GM10266 (cell line): Measurements from ENCODE around the gene CALR.

Experiments used
- DNase-seq: peaks from one replicate; pipeline ENCODE4 v3.0.0; 2012; ENCODE audit errors: extremely low spot score
- TF ChIP-seq, protein P1 (sequence below): IDR thresholded peaks from 2 replicates; pipeline ENCODE4 v1.5.1; 2012; ENCODE audit warnings: mild to moderate bottlenecking, low read depth; ENCODE audit not compliant: control insufficient read depth, insufficient read depth; ENCODE audit errors: missing control alignments

The CALR gene

DNA sequence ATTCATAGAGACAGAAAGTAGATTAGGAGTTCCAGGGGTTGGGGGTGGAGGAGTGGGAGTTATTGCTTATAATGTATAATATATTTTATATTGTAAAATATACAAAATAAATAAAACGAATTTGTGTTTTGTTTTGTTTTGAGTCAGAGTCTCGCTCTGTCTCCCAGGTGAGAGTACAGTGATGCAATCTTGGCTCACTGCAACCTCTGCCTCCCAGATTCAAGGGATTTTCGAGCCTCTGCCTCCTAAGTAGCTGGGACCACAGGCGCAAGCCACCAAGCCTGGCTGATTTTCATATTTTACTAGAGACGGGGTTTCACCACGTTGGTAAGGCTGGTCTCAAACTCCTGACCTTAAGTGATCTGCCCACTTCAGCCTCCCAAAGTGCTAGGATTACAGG, 21.1 kb downstream of the CALR start:
- TF ChIP-seq, protein P1, sequence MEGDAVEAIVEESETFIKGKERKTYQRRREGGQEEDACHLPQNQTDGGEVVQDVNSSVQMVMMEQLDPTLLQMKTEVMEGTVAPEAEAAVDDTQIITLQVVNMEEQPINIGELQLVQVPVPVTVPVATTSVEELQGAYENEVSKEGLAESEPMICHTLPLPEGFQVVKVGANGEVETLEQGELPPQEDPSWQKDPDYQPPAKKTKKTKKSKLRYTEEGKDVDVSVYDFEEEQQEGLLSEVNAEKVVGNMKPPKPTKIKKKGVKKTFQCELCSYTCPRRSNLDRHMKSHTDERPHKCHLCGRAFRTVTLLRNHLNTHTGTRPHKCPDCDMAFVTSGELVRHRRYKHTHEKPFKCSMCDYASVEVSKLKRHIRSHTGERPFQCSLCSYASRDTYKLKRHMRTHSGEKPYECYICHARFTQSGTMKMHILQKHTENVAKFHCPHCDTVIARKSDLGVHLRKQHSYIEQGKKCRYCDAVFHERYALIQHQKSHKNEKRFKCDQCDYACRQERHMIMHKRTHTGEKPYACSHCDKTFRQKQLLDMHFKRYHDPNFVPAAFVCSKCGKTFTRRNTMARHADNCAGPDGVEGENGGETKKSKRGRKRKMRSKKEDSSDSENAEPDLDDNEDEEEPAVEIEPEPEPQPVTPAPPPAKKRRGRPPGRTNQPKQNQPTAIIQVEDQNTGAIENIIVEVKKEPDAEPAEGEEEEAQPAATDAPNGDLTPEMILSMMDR: no peak
- no peak for DNase-seq

DNA sequence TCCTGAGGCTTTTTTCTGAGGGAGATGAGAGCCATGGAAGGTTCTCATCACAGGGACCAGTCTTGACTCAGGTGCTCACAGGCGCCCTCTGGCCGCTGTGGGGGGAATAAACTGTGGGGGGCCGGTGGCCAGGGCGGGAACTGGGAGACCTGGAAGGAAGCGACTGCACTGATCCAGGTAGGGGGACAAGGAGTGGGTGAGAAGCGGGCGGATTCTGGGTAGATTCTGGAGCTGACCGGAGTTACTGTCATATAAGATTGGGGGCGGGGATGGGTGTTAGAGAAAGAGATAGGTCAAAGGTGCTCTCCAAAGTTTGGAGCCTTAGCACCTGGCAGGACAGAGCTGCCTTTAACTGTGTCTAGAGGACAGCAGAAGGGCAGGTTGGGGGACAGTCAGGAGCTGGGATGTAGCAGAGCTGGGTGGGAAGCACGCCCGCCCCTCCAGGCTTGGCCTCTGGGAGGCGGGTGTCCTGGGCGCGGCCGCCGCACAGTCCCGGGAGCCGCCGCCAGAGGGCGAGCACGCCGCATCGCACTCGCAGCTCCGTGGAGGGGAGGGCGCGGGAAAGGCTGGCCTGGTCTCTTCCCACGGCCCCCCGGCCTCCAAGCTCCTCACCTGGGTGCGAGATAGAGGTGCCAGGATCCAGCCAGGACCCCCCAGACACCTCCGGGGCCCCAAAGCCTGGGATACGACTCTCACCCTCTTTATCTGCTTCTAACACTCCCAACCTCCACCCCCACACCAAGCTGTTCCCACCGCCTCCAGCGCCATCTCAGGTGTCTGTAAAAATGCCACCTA, 26.8 kb downstream of the CALR start:
- DNase-seq: peak; percentile 88
- TF ChIP-seq, protein P1: peak; percentile 99

DNA sequence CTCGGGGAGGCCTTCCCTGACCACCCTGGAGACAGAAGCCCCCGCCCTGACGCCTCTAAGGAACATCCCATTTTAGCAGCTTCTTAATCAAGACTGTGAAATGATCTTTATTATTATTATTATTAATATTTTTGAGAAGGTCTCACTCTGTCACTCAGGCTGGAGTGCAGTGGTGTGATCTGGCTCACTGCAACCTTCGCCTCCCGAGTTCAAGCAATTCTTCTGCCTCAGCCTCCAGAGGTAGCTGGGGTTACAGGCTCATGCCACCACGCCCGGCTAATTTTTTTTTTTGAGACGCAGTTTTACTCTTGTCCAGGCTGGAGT, 27.4 kb downstream of the CALR start:
- DNase-seq: no peak
- TF ChIP-seq, protein P1: no peak

DNA sequence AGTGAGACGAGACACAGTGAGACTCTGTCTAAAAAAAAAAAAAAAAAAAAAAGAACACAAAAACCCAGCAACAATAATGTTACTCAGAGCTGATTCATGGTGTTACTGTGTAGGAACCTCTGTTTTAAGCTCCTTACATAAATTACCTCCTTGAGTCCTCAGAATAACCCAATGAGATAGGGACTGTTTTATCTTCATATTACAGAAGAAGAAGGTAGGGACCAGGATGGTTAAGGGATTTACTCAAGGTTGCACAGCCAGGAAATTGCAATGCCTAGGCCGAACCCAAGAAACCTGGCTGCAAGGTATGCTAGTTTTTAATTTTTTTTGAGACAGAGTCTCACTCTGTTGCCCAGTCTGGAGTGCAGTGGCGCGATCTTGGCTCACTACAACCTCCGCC, 29.5 kb downstream of the CALR start:
- TF ChIP-seq, protein P1: no peak
- no peak for DNase-seq

DNA sequence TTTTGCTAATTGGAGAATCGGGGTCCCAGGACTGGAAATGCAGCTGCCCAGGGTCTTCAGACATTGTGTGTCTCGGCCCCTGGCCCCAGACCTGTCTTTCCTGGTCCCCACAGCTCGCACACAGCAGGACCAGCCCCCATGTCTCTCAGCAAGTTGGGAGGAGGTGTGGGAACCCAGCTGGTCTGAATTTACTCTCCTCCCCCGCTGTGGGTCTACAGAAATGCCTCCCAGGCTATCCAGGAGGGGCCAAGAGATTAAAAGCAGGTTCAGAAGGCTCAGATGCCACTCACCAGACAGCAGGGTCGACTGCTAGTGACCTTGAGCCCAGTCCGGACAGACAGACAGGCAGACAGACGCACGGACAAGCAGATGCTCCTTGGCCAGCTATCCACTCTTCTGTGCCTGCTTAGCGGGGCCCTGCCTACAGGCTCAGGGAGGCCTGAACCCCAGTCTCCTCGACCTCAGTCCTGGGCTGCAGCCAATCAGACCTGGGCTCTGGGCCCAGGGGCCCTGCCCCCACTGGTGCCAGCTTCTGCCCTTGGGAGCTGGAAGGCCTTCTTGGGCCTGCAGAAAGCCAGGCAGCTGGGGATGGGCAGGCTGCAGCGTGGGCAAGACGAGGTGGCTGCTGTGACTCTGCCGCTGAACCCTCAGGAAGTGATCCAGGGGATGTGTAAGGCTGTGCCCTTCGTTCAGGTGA, 31.0 kb downstream of the CALR start, which contains the start of gene DAND5:
Gene DAND5, plus strand, starts transcription at position 285 of the 697 bp plus-strand sequence. Its CDS starts 85 bp downstream, at position 370.
- TF ChIP-seq, protein P1: no peak
- DNase-seq: no peak

DNA sequence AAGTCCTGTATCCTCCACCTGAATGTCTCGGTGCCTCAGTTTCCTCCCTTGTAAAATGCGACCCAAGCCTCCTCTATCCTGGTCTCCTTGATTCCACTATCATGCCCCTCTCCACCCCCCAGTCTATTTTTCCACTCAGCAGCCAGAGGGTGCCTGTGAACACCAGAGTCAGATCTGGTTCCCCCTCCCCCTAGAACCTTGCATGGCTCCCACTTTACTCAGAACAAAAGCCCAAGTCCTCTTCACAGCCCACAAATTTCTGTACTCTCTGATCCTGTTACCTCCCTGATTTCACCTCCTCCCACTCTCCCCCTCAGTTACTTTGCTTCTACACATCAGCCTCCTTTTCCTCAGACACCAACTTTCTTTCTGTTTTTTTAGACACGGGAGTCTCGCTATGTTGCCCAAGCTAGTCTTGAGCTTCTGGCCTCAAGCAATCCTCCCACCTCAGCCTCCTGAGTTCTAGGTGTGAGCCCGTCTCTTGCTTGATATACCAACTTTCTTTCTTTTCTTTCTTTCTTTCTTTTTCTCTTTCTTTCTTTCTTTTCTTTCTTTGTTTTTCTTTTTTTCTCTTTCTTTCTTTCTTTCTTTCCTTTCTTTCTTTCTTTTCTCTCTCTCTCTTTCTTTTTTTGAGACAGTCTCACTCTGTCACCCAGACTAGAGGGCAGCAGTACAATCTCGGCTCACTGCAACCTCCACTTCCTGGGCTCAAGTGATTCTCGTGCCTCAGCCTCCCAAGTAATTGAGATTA, 31.8 kb downstream of the CALR start:
- TF ChIP-seq, protein P1: no peak
- DNase-seq: no peak
